ENCODE data around the gene CFAP61. TPM values are rescaled to one million over a fixed set of nuclear protein-coding genes. Genes with fewer than 3 reads are reported as not detected.

The CFAP61 gene
- total RNA-seq, 1 donor from 2014 or later = 0.26 TPM

GRCh38 chr20:20293691-20294385 is 241.5 kb downstream of the CFAP61 start:
- Histone ChIP-seq H3K27me3 (ENCODE audit: control insufficient read depth, insufficient read depth, low read length) (no peaks in the 10 kb centered on the region), H3K4me3 (ENCODE audit: low read depth, low read length) (no peak overlapping the region), H3K36me3 (ENCODE audit: control insufficient read depth, insufficient read depth, low read length) (no peaks in the 10 kb centered on the region)
- FAIRE-seq (no peak), DNase-seq (ENCODE audit: low read depth) (no peak)
- no peak for TF ChIP-seq CTCF (IDR thresholded peaks at IDR 0.05; ENCODE audit: insufficient read depth, low read length, severe bottlenecking)

GRCh38 chr20:20295621-20296498 is 243.5 kb downstream of the CFAP61 start:
- no peaks in the 10 kb centered on the region for H3K36me3 ChIP-seq (ENCODE audit: control insufficient read depth, insufficient read depth, low read length)
- FAIRE-seq (no peak), DNase-seq (ENCODE audit: low read depth) (no peak)
- no peak for TF ChIP-seq CTCF (IDR thresholded peaks at IDR 0.05; ENCODE audit: insufficient read depth, low read length, severe bottlenecking)
- H3K4me3 ChIP-seq (ENCODE audit: low read depth, low read length) = no peak overlapping the region
- H3K27me3 ChIP-seq (ENCODE audit: control insufficient read depth, insufficient read depth, low read length) = no peaks in the 10 kb centered on the region

GRCh38 chr20:20297181-20297580 is 244.8 kb downstream of the CFAP61 start:
- TF ChIP-seq CTCF (IDR thresholded peaks at IDR 0.05; ENCODE audit: insufficient read depth, low read length, severe bottlenecking) = no peak
- H3K27me3 ChIP-seq (ENCODE audit: control insufficient read depth, insufficient read depth, low read length) = no peaks in the 10 kb centered on the region
- FAIRE-seq (no peak), DNase-seq (ENCODE audit: low read depth) (no peak)
- H3K4me3 ChIP-seq (ENCODE audit: low read depth, low read length) = no peak overlapping the region
- no peaks in the 10 kb centered on the region for H3K36me3 ChIP-seq (ENCODE audit: control insufficient read depth, insufficient read depth, low read length)

GRCh38 chr20:20297752-20298151 is 245.4 kb downstream of the CFAP61 start:
- no peaks in the 10 kb centered on the region for H3K27me3 ChIP-seq (ENCODE audit: control insufficient read depth, insufficient read depth, low read length)

GRCh38 chr20:20299904-20300303 is 247.6 kb downstream of the CFAP61 start:
- DNase-seq (ENCODE audit: low read depth) (no peak), FAIRE-seq (no peak)
- H3K27me3 ChIP-seq (ENCODE audit: control insufficient read depth, insufficient read depth, low read length) = no peaks in the 10 kb centered on the region
- no peaks in the 10 kb centered on the region for H3K36me3 ChIP-seq (ENCODE audit: control insufficient read depth, insufficient read depth, low read length)
- no peak overlapping the region for H3K4me3 ChIP-seq (ENCODE audit: low read depth, low read length)
- no peak for TF ChIP-seq CTCF (IDR thresholded peaks at IDR 0.05; ENCODE audit: insufficient read depth, low read length, severe bottlenecking)

More at GRCh38 chr20:20297752-20298151, 245.4 kb downstream of the CFAP61 start:
- FAIRE-seq (no peak), DNase-seq (ENCODE audit: low read depth) (no peak)
- TF ChIP-seq CTCF (IDR thresholded peaks at IDR 0.05; ENCODE audit: insufficient read depth, low read length, severe bottlenecking) = no peak
- Histone ChIP-seq H3K4me3 (ENCODE audit: low read depth, low read length) (no peak overlapping the region), H3K36me3 (ENCODE audit: control insufficient read depth, insufficient read depth, low read length) (no peaks in the 10 kb centered on the region)

Measured in bronchial epithelial cell (primary cell).